ENCODE data around the gene REG3G. TPM values are rescaled to one million over a fixed set of nuclear protein-coding genes. Genes with fewer than 3 reads are reported as not detected.

REG3G gene
- not detected for total RNA-seq
- not detected for polyA plus RNA-seq

DNA sequence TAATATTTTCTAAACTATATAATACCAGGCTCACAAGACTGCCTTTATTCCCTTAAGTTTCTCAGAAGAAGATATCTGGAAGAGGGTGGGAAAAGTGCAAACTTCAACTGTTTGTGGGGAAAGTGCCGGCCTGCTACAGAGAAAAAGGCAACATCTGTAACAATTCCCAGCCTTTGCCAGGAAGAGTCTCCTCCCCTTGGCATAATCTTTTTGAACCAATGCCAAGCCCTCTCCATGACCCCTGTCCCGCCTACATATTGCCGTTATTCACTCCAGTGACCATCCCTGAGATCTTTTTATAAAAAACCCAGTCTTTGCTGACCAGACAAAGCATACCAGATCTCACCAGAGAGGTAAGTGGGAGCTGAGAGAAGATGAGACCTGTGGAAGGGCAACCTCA lies at the start of gene REG3G:
Gene REG3G (plus strand): TSS at position 282 of the 400 bp plus-strand sequence. CDS start 392 bp downstream, outside the sequence.
- H3K4me1 ChIP-seq (ENCODE audit: insufficient read depth, low read length), result no peaks in the 10 kb centered on the region
- H3K4me3 ChIP-seq (ENCODE audit: low read length in 2 of 2), result no peak within 1 kb of the TSS
- H3K27me3 Mint-ChIP-seq, result no peaks in the 10 kb centered on the region
- H3K4me1 Mint-ChIP-seq, result no peaks in the 10 kb centered on the region
- no peaks in the 10 kb centered on the region for H3K36me3 Mint-ChIP-seq
- no peaks in the 10 kb centered on the region for H3K27me3 ChIP-seq (ENCODE audit: insufficient read depth, low read length)
- ChIA-PET CTCF (ENCODE audit: partially characterized antibody) (no interaction called here), POLR2A (ENCODE audit: partially characterized antibody) (no interaction called here)
- H3K9me3 Mint-ChIP-seq, result peaks cover 0 to 20% (median 7%) of the 10 kb centered on the region in 8 donors
- no peak within 1 kb of the TSS for H3K4me3 Mint-ChIP-seq
- DNase-seq, result no peak
- no peak within 1 kb of the TSS for H3K27ac ChIP-seq (ENCODE audit: low read depth, low read length)
- intact Hi-C loops (cut with micrococcal nuclease), result no loop called here
- no peaks in the 10 kb centered on the region for H3K36me3 ChIP-seq (ENCODE audit: insufficient read depth, low read length)
- no peak within 1 kb of the TSS for H3K27ac Mint-ChIP-seq
- no peaks in the 10 kb centered on the region for H3K9me3 ChIP-seq (ENCODE audit: control insufficient read depth in 1 of 2, low read length in 2 of 2)

DNA sequence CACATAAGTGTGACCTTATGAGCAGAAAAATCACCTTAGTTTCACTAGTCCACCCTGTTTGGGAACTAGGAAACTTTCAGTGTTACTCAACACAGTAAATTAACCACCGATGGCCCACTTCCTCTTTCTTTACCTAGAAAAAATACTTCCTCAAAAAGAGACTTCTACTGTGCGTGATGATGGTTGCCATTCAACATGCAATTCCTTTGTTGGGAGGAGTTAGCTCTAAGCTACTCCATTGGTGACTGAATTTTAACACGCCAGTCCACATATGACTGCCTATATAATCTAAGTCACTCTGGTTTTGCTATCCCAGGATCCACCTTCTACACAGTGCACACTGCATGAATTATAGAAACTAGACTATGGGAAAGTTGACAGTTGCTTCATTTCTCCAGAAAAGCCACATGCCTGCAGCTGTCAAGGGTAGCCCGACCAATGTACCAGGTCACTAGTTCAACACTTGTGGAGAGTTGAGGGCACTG lies 47.8 kb upstream of the REG3G start:
- Mint-ChIP-seq H3K4me3 (no peak overlapping the region), H3K27me3 (peaks cover 0 to 2% of the 10 kb centered on the region in 2 donors), H3K27ac (no peak overlapping the region), H3K9me3 (peaks cover 0 to 29% (median 7%) of the 10 kb centered on the region in 8 donors), H3K36me3 (no peaks in the 10 kb centered on the region), H3K4me1 (no peaks in the 10 kb centered on the region)
- Histone ChIP-seq H3K4me1 (ENCODE audit: insufficient read depth, low read length) (no peaks in the 10 kb centered on the region), H3K9me3 (ENCODE audit: control insufficient read depth in 1 of 2, low read length in 2 of 2) (no peaks in the 10 kb centered on the region), H3K27me3 (ENCODE audit: insufficient read depth, low read length) (no peaks in the 10 kb centered on the region), H3K4me3 (ENCODE audit: low read length in 2 of 2) (no peak overlapping the region), H3K27ac (ENCODE audit: low read depth, low read length) (no peak overlapping the region), H3K36me3 (ENCODE audit: insufficient read depth, low read length) (no peaks in the 10 kb centered on the region)
- POLR2A ChIA-PET (ENCODE audit: partially characterized antibody), result no interaction called here
- intact Hi-C loops (cut with micrococcal nuclease), result no loop called here
- CTCF ChIA-PET (ENCODE audit: partially characterized antibody), result no interaction called here
- no peak for DNase-seq

DNA sequence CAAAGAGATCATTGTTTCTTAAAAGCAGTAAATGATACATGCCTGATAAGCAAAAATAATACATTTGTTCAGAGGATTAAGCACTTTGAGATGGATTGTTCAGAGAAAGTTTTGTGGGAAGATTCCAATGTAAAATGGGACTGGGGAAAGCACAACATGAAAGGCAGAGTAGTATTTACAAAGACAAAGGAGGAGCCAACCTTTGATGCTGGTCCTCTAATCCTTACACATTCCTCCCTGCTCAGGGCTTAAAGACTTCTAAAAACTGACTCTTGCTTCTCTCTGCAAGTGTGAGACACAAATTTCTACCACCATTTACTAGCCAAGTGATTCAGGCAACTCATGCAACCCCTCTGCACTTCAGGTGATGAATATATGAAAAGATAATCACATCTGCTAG lies 47.2 kb upstream of the REG3G start:
- H3K36me3 Mint-ChIP-seq, result no peaks in the 10 kb centered on the region
- no peak overlapping the region for H3K27ac Mint-ChIP-seq
- H3K27ac ChIP-seq (ENCODE audit: low read depth, low read length), result no peak overlapping the region
- H3K36me3 ChIP-seq (ENCODE audit: insufficient read depth, low read length), result no peaks in the 10 kb centered on the region
- no peaks in the 10 kb centered on the region for H3K4me1 Mint-ChIP-seq
- ChIA-PET CTCF (ENCODE audit: partially characterized antibody) (no interaction called here), POLR2A (ENCODE audit: partially characterized antibody) (no interaction called here)
- H3K9me3 ChIP-seq (ENCODE audit: control insufficient read depth in 1 of 2, low read length in 2 of 2), result no peaks in the 10 kb centered on the region
- intact Hi-C loops (cut with micrococcal nuclease), result no loop called here
- H3K9me3 Mint-ChIP-seq, result peaks cover 0 to 29% (median 7%) of the 10 kb centered on the region in 8 donors
- H3K4me3 Mint-ChIP-seq, result no peak overlapping the region
- H3K4me1 ChIP-seq (ENCODE audit: insufficient read depth, low read length), result no peaks in the 10 kb centered on the region
- no peak overlapping the region for H3K4me3 ChIP-seq (ENCODE audit: low read length in 2 of 2)
- no peaks in the 10 kb centered on the region for H3K27me3 ChIP-seq (ENCODE audit: insufficient read depth, low read length)
- H3K27me3 Mint-ChIP-seq, result peaks cover 0 to 2% of the 10 kb centered on the region in 2 donors
- DNase-seq, result no peak

DNA sequence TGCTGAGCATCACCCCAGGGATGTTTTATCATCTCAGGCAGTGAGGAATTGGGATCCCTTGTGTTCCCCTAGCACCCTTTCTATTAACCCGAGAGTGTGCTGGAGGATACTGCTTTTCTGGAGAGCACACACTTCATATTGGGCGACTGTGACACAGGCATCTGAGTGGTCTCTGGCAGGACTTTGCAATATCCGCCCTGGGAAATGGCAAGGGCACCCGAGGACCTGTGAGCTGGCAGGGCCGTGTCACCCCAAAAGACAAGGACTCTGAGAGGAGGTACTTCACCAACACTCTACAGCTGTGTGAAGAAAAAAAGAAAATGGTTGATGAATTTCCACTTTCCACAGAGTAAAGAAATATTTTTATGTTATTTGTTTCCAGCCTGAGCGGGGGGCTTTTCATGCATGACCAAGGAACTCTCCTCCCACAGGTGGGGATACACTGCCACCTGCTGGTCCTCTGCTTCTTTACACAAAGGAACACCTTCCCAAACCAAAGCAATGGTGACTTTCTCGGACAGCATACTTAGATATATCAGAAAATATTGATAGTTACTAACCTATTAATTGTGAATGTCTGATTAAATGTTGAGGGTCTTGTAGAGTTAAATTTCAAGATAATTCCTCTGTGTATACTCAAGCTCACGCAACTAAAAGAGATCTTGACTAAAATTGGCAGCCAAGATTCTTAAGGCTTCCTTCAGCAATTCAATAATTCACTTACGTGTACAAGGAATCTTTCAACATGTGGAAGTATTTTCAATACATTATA lies 45.9 kb upstream of the REG3G start:
- no peaks in the 10 kb centered on the region for H3K27me3 ChIP-seq (ENCODE audit: insufficient read depth, low read length)
- CTCF ChIA-PET (ENCODE audit: partially characterized antibody), result no interaction called here
- no peak for DNase-seq
- POLR2A ChIA-PET (ENCODE audit: partially characterized antibody), result no interaction called here
- Mint-ChIP-seq H3K27ac (no peak overlapping the region), H3K36me3 (no peaks in the 10 kb centered on the region), H3K27me3 (peaks cover 0 to 2% of the 10 kb centered on the region in 2 donors), H3K9me3 (peaks cover 0 to 25% (median 4%) of the 10 kb centered on the region in 8 donors), H3K4me1 (no peaks in the 10 kb centered on the region), H3K4me3 (no peak overlapping the region)
- no peak overlapping the region for H3K4me3 ChIP-seq (ENCODE audit: low read length in 2 of 2)
- no peaks in the 10 kb centered on the region for H3K9me3 ChIP-seq (ENCODE audit: control insufficient read depth in 1 of 2, low read length in 2 of 2)
- H3K36me3 ChIP-seq (ENCODE audit: insufficient read depth, low read length), result no peaks in the 10 kb centered on the region
- H3K27ac ChIP-seq (ENCODE audit: low read depth, low read length), result no peak overlapping the region
- H3K4me1 ChIP-seq (ENCODE audit: insufficient read depth, low read length), result no peaks in the 10 kb centered on the region
- intact Hi-C loops (cut with micrococcal nuclease), result no loop called here

DNA sequence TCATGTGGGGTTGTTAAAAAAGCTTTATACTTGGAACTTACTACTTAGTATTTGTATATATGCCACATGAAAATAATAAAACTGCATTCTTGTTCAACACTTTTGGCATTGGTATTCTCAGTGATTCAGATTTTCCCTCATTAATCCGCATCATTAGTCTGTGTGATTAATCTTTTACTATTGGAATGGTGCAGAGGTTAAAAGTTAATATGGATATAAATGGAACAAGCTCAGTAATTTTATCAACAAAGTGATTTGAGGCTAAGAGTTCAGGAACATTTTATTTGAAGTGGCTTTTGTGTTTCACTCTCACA lies 45.4 kb upstream of the REG3G start:
- Histone ChIP-seq H3K4me1 (ENCODE audit: insufficient read depth, low read length) (no peaks in the 10 kb centered on the region), H3K9me3 (ENCODE audit: control insufficient read depth in 1 of 2, low read length in 2 of 2) (no peaks in the 10 kb centered on the region), H3K27me3 (ENCODE audit: insufficient read depth, low read length) (no peaks in the 10 kb centered on the region), H3K4me3 (ENCODE audit: low read length in 2 of 2) (no peak overlapping the region), H3K36me3 (ENCODE audit: insufficient read depth, low read length) (no peaks in the 10 kb centered on the region), H3K27ac (ENCODE audit: low read depth, low read length) (no peak overlapping the region)
- no peak overlapping the region for H3K27ac Mint-ChIP-seq
- ChIA-PET CTCF (ENCODE audit: partially characterized antibody) (interaction anchor here (1.2 kb wide), 1 partner anchor 11 kb away, joined by 3 read pairs; no protein-coding TSS in a partner anchor), POLR2A (ENCODE audit: partially characterized antibody) (no interaction called here)
- DNase-seq, result no peak
- intact Hi-C loops (cut with micrococcal nuclease), result no loop called here
- H3K4me1 Mint-ChIP-seq, result no peaks in the 10 kb centered on the region
- H3K9me3 Mint-ChIP-seq, result peaks cover 0 to 24% (median 4%) of the 10 kb centered on the region in 8 donors
- H3K36me3 Mint-ChIP-seq, result no peaks in the 10 kb centered on the region
- no peak overlapping the region for H3K4me3 Mint-ChIP-seq
- H3K27me3 Mint-ChIP-seq, result peaks cover 0 to 2% of the 10 kb centered on the region in 2 donors

DNA sequence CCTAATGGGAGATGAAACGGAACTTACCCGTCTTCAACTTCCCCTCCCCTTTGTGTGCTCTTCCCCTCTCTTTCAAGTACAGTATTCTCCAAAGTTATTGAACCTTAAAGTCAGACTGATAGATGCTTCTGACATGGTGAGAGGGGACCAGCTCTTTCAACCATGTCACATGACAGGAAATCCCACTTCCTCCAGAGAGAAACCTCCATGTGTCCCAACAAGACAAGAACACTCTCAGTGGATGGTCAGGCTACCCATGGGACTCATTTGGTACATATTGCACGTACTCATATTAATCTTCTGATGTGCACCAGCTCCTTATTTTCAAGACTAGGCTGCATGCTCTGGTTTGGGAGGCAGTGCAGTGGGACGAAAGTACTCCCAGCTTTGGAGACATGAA lies 44.6 kb upstream of the REG3G start:
- H3K9me3 ChIP-seq (ENCODE audit: control insufficient read depth in 1 of 2, low read length in 2 of 2), result no peaks in the 10 kb centered on the region
- H3K4me1 ChIP-seq (ENCODE audit: insufficient read depth, low read length), result no peaks in the 10 kb centered on the region
- peaks cover 0 to 24% (median 4%) of the 10 kb centered on the region in 8 donors for H3K9me3 Mint-ChIP-seq
- H3K27me3 Mint-ChIP-seq, result peaks cover 0 to 2% of the 10 kb centered on the region in 2 donors
- H3K4me3 ChIP-seq (ENCODE audit: low read length in 2 of 2), result no peak overlapping the region
- H3K36me3 ChIP-seq (ENCODE audit: insufficient read depth, low read length), result no peaks in the 10 kb centered on the region
- CTCF ChIA-PET (ENCODE audit: partially characterized antibody), result interaction anchor here (1.2 kb wide), 1 partner anchor 10 kb away, joined by 3 read pairs; no protein-coding TSS in a partner anchor
- intact Hi-C loops (cut with micrococcal nuclease), result no loop called here
- H3K27ac Mint-ChIP-seq, result no peak overlapping the region
- H3K36me3 Mint-ChIP-seq, result no peaks in the 10 kb centered on the region
- no peak overlapping the region for H3K27ac ChIP-seq (ENCODE audit: low read depth, low read length)
- no peak overlapping the region for H3K4me3 Mint-ChIP-seq
- POLR2A ChIA-PET (ENCODE audit: partially characterized antibody), result no interaction called here
- no peaks in the 10 kb centered on the region for H3K4me1 Mint-ChIP-seq
- no peak for DNase-seq
- no peaks in the 10 kb centered on the region for H3K27me3 ChIP-seq (ENCODE audit: insufficient read depth, low read length)

DNA sequence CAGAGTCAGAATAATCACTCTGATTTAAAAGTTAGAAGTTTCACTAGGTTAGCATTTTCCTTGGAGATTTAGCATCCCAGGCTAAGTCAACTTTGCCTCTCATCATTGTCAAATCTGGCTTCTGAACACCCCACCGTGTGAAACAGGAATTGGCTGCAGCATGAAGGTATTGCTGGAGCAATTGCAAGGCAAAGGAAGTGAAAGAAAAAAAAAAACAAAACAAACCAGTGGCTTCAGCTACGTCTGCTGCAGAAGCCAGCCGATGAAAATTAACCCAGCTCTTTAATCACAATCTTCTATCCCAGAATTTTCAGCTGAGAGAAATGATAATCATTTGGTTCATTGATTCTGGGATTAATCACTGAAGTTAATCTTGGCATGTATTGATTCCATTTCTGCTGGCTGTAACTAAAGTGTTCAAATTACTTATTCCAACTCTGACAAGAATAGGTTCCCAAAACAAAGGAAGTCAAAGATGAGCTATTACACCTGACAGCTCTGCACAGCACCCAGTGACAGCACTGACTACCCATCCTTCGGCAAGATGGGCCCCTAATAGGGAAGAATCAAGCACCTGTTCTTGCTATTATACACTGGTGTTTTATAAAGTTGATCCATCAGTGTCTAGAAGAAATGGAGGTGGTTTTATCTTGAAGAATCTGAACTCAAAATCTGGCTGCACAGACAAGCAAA lies 42.7 kb upstream of the REG3G start:
- H3K27ac ChIP-seq (ENCODE audit: low read depth, low read length), result no peak overlapping the region
- no peak overlapping the region for H3K4me3 ChIP-seq (ENCODE audit: low read length in 2 of 2)
- Mint-ChIP-seq H3K9me3 (peaks cover 0 to 24% (median 4%) of the 10 kb centered on the region in 8 donors), H3K4me3 (no peak overlapping the region), H3K27ac (no peak overlapping the region), H3K27me3 (peaks cover 0 to 2% of the 10 kb centered on the region in 2 donors), H3K4me1 (no peaks in the 10 kb centered on the region), H3K36me3 (no peaks in the 10 kb centered on the region)
- intact Hi-C loops (cut with micrococcal nuclease), result no loop called here
- H3K27me3 ChIP-seq (ENCODE audit: insufficient read depth, low read length), result no peaks in the 10 kb centered on the region
- H3K4me1 ChIP-seq (ENCODE audit: insufficient read depth, low read length), result no peaks in the 10 kb centered on the region
- CTCF ChIA-PET (ENCODE audit: partially characterized antibody), result no interaction called here
- H3K36me3 ChIP-seq (ENCODE audit: insufficient read depth, low read length), result no peaks in the 10 kb centered on the region
- no peaks in the 10 kb centered on the region for H3K9me3 ChIP-seq (ENCODE audit: control insufficient read depth in 1 of 2, low read length in 2 of 2)
- POLR2A ChIA-PET (ENCODE audit: partially characterized antibody), result no interaction called here
- DNase-seq, result no peak
